Lower leg skin (tissue), 4 donors: ENCODE results near the gene POU3F3. TPM values are rescaled to one million over a fixed set of nuclear protein-coding genes. Genes with fewer than 3 reads are reported as not detected.
A peak's percentile ranks its signal among the peaks of the same experiment; 100 is the strongest.

Experiments
- DNase-seq, 2 donors: peaks; one replicate each; pipeline ENCODE4 v3.0.0-alpha.2; 2019; ENCODE audit warnings: low spot score in 2 of 2
- H3K4me3 ChIP-seq: fragments of 200-600 bp; sonication (generic); 2 replicates; pipeline ENCODE4 v1.5.1; 2017; ENCODE audit warnings: mild to moderate bottlenecking, low read depth; ENCODE audit not compliant: poor library complexity, severe bottlenecking
- POLR2A ChIP-seq, 2 donors: fragments of 450-650 bp; IDR thresholded peaks; one replicate each; pipeline ENCODE4 v1.6.1; 2016 to 2017; ENCODE audit warnings: antibody characterized with exemption in 2 of 2, mild to moderate bottlenecking in 1 of 2, moderate library complexity in 1 of 2
- WGBS, 2 donors: methylation state at CpG; one replicate each; pipeline ENCODE4 v1.1.5; 2018; 5-methylcytosine and 5-hydroxymethylcytosine counted together
- intact Hi-C: fragments of 100-400 bp; cut with DNase I; formaldehyde crosslinking; loops from one replicate; pipeline ENCODE4 v1.15.0; 2023; ENCODE audit warnings: low total_unique reads
- total RNA-seq, 4 donors: library from RNA; depleted of rRNA; stranded (reverse); fragments of >200 nt; gene quantifications; one replicate each; pipeline ENCODE4 v1.1.0, GENCODE V29; 2016
- TF ChIP-seq, protein P1 (sequence below), 3 donors: fragments of 450-650 bp; IDR thresholded peaks; one replicate each; pipeline ENCODE4 v1.5.1; 2016; ENCODE audit warnings: antibody characterized with exemption in 3 of 3, mild to moderate bottlenecking in 3 of 3, moderate library complexity in 2 of 3

Gene POU3F3
- total RNA-seq, 4 donors from 2014 or later, result 0.84 to 3.5 (median 2.1) TPM

DNA sequence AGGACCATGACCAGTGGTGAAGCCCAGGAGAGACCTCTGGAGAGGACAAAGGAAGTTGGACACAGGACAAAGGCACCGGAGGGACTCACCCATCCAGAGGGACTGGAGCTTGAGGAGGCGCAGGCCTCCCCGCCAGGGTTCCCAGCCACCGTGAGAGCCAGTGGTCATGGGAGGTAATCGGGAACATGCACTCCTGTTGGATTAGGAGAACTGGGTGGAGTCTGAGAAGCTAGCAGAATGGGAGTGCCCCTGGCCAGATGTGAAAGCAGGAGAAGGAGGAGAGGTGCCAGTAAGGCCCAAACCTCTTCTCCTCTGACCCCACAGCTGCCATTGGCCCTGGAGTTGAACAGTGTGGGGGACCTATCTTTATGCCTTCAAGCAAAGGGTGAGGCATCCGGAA is 20.3 kb downstream of the POU3F3 start:
- intact Hi-C loops, result no loop called here
- no peak for TF ChIP-seq POLR2A (IDR thresholded peaks at IDR 0.05)
- TF ChIP-seq, protein P1, sequence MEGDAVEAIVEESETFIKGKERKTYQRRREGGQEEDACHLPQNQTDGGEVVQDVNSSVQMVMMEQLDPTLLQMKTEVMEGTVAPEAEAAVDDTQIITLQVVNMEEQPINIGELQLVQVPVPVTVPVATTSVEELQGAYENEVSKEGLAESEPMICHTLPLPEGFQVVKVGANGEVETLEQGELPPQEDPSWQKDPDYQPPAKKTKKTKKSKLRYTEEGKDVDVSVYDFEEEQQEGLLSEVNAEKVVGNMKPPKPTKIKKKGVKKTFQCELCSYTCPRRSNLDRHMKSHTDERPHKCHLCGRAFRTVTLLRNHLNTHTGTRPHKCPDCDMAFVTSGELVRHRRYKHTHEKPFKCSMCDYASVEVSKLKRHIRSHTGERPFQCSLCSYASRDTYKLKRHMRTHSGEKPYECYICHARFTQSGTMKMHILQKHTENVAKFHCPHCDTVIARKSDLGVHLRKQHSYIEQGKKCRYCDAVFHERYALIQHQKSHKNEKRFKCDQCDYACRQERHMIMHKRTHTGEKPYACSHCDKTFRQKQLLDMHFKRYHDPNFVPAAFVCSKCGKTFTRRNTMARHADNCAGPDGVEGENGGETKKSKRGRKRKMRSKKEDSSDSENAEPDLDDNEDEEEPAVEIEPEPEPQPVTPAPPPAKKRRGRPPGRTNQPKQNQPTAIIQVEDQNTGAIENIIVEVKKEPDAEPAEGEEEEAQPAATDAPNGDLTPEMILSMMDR (IDR thresholded peaks at IDR 0.05), result no peak
- H3K4me3 ChIP-seq, result no peak overlapping the region
- 61 to 64% methylated on average over 6 of the region's 6 CpGs for WGBS, 2 donors
- DNase-seq, result no peak

DNA sequence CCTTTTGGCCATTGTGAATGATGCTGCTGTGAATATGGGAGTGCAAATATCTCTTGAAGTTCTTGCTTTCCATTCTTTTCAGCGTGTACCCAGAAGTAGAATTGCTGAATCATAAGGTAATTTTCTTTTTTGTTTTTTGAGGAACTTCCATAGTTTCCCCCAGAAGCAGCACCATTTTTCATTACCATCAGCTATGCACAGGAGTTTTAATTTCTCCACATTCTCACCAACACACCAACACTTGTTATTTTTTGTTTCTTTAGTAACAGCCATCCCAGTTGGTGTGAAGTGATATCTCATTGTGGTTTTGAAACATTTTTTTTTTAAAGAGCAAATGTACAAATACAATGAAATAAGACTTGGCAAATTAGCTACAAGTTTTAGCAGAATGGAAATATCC is 21.3 kb downstream of the POU3F3 start:
- 70 to 78% methylated on average over 1 of the region's 1 CpG for WGBS, 2 donors
- intact Hi-C loops, result no loop called here
- TF ChIP-seq, protein P1 (IDR thresholded peaks at IDR 0.05), result no peak
- no peak for TF ChIP-seq POLR2A (IDR thresholded peaks at IDR 0.05)
- H3K4me3 ChIP-seq, result no peak overlapping the region
- DNase-seq, result no peak

DNA sequence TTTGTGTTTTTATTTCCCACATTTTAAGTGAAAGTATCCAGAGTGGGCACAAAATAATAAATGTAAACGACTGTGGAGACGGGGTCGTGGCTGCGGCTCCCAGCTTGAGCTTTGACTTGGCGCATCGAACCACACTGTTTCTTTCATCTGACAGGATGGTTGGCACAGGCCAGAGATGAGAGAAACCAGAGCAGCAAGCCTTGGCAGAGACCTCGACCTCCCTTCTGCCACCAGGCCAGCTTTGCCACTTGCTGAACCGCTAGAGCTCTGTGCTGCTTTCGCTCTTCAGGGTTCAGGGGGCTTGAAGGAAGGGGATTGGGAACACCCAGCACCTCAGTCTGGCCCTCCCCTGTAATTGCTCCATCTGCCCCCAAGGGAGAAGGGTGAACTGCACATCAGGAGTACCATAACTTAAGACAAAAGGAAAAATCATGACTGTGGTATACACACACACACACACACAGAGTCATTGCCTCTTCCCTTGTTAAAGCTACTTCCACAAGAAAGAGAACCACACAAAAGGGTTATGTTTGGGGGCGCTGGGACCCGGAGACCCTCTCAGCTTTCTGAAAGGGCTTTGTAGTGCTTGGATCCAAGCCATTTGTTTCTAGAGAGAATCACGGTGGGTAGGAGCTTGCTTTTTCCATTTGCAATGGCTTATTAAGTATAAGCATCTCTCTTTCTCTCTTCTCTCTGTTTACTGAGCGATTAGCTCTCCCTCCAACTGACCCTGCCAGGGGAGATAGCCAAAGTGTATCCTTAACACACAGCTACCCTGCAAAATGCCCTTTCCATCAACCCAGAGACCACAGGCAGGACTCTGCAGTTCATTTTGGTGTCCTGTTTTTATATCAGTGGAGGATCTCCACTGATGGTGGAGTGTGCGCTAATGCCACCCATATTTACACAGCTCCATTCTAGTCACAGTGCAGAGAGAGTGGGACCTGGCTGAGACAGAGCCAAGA is 23.0 kb downstream of the POU3F3 start:
- WGBS, 2 donors, result 75 to 76% methylated on average over 14 of the region's 14 CpGs
- no peak for DNase-seq
- TF ChIP-seq POLR2A (IDR thresholded peaks at IDR 0.05), result no peak
- TF ChIP-seq, protein P1 (IDR thresholded peaks at IDR 0.05), result no peak
- intact Hi-C loops, result no loop called here
- no peak overlapping the region for H3K4me3 ChIP-seq

DNA sequence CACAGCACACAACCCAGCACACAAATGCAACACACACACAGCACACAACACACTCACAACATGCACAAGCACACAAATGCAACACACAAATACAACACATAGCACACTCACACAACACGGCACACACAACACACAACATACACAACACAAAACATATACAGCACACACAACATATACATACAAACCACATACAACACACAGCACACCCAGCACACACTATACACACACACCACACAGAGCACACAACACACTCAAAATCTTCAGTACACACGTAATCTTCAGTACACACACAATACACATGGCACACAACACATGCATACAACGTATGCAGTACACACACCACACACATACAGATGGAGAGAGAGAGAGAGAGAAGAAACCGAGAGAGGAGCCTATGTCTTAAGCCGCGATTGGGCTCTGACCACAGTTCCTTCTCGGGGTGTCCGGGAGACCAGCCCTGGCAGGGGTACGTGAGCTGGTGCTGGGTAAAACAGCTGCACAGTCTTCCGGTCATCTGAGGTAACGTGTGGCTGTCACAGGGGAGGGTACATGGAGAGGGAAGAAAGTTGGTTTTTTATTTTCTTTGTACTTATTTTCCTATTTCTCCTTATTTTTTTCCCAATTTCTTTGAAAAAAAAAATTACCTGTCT is 25.1 kb downstream of the POU3F3 start:
- H3K4me3 ChIP-seq, result no peak overlapping the region
- no peak for DNase-seq
- TF ChIP-seq, protein P1 (IDR thresholded peaks at IDR 0.05), result peak in 1 of 3 donors; percentile 9
- no peak for TF ChIP-seq POLR2A (IDR thresholded peaks at IDR 0.05)
- intact Hi-C loops, result no loop called here
- WGBS, 2 donors, result 79 to 81% methylated on average over 11 of the region's 11 CpGs

DNA sequence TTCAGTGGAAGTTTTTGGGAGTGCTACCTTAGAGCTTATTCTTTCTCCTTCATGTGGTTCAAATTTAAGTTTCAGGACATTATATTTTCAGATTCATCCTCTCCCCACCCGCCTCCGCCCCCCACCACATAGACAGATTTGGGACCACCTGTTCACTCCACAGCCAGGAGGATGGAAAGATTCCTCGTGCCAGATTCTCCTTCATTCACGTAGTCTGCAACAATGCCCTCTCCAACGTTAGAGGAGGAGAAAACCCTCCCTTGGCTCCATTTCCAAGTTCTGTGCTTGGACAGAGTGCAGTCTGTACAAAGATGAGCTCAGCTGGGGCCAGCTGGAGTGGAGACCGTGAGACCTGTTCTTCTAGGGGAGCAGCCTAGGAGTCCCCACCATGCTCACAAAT is 26.2 kb downstream of the POU3F3 start:
- WGBS, 2 donors, result 64 to 66% methylated on average over 6 of the region's 6 CpGs
- no peak for DNase-seq
- H3K4me3 ChIP-seq, result no peak overlapping the region
- intact Hi-C loops, result no loop called here
- TF ChIP-seq, protein P1 (IDR thresholded peaks at IDR 0.05), result no peak
- no peak for TF ChIP-seq POLR2A (IDR thresholded peaks at IDR 0.05)
